NCI-H1105 (cell line): Measurements from ENCODE around the gene SYNPO.

Experiments
- DNase-seq: peaks from one replicate; lab custom pipeline; 2025; lab: John Stamatoyannopoulos, UW

SYNPO gene

DNA sequence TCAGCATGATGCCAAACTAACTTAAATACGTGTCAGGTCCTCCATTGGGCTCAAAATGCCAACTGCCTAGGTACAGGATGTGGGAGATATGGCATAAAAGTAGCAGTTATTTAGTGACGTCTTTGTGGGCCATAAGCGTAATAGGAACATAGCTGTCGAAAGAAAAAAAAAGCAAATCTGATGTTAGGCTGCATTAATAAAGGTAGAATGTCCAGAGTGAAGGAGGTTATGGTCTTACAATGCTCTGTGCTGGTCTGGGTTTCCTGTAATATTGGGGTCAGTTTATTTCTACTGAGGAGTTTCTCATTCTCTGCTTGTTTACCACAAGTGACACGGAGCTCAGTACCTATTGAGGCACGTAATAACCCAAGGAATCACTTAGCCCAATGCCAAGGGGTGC lies 33.4 kb upstream of the SYNPO start:
- DNase-seq, result no peak

DNA sequence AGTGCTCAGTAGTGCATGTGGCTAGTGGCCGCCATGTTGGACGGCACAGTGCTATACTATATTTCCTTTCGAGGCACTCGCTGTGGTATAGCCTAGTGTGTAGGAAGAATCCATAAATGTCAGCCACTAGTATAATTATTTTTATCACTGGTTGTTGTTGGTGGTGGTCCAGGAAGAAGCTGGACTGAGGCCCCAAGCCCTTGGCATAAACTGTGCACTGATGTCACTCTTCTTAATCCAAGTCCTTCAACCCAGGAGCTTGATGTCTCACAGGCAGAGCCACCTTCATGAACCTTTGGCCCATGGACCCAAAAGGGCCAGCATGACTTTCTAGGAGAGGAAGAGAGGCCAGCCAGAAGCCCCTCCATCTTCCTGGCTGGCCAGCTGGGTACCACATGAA lies 32.5 kb upstream of the SYNPO start:
- no peak for DNase-seq

- no peak for DNase-seq
Observed at GRCh38 chr5:150608991-150609390, 31.5 kb upstream of the SYNPO start.

DNA sequence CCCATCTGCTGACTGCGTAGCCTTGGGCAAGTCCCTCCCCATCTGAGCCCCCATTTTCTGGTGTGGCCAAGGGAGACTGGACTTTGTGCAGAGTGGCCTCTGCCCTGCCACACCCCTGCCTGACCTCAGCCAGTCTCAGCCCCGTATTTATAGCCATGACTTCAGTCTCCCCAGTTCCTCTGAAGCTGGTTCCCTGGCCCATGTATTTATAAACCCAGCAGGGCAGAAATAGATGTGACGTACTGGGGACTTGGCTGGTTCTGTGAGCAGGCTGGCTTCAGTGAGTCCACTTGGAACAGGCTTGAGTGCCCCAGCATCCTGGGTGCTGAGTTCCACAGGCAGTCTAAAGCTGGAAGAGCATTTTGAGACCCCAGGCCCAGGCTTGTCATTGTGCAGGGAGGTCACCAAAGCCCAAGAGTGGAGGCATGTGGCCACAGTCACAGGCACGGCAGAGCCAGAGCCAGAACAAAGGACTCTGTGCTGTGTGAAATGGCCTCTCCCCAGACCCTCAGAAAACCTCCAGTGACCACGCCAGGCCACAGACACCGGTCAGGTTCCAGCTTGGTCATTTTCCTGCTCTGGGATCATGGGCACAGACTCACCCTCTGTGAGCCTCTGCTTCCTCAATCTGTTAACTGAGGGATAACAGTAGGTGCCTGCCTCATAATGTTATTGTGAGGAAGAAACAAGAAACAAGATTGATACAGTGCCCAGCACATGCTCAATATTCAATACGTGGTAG lies 30.4 kb upstream of the SYNPO start:
- DNase-seq, result no peak

- DNase-seq, result no peak
Observed at GRCh38 chr5:150611026-150611425, 29.4 kb upstream of the SYNPO start.

- DNase-seq, result no peak
Observed at GRCh38 chr5:150612405-150612804, 28.1 kb upstream of the SYNPO start.

- no peak for DNase-seq
Observed at GRCh38 chr5:150612905-150613670, 27.4 kb upstream of the SYNPO start.

DNA sequence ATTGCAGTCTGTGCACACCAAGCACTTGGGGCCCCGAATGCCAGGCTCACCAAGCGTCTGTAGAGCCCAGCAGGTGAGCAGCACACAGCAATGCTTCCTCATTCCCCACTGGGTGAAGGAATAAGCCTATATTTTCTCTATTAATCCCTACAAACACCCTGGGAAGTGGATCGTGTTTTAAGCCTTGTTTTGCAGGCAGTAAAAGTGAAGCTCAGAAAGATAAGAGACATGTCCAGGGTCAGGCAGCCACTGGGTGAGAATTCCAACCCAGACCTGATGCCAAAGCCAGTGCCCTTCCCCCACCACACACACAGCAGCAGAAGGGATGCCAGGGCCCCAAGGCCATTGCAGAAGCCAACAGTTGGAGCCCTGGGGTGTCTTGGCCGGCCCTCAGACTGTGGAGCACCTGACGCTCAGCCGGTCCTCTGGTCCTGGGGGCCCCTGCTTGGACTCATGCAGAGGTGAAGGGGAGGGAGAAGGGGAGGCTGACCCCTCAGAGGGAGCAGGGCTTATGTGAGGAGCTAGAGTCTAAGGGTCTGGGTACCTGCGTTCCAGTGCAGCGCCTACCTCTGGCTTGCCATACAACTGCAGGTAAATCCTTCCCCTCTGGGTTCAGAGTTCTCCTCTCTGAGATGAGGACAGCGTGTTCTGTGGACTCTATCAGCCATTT lies 26.3 kb upstream of the SYNPO start:
- no peak for DNase-seq

- DNase-seq, result no peak
Observed at GRCh38 chr5:150614661-150615060, 25.8 kb upstream of the SYNPO start.

DNA sequence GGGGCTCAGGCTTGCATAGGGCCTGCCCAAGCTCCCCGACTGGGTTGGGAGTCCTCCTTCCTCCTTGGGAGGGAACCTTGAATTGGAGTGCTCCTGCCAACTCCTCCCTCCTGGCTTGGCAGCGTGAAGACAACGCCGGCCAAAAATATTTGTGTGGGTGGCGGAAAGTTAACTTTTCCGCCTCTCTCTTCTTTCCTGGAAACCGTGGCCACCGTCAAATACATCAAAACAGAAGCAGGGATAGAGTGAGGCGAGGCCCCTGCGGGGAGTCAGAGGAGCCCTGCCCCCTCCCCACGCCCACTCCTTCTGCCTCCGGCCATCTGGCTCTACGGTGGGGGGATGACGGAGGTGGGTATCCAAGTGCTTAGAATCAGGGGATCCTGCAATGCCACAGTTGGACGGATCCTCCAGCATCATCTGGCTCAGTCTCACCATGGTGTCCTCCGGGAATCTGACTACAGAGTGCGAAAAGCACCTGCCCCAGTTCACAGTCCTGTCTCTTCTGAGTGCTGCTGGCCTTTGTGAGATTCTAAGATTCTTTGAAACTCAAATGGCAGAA lies 25.2 kb upstream of the SYNPO start:
- DNase-seq, result no peak

- DNase-seq, result no peak
Observed at GRCh38 chr5:150616024-150616470, 24.4 kb upstream of the SYNPO start.

- DNase-seq, result no peak
Observed at GRCh38 chr5:150616506-150616905, 24.0 kb upstream of the SYNPO start.

- DNase-seq, result no peak
Observed at GRCh38 chr5:150618163-150618562, 22.3 kb upstream of the SYNPO start.

DNA sequence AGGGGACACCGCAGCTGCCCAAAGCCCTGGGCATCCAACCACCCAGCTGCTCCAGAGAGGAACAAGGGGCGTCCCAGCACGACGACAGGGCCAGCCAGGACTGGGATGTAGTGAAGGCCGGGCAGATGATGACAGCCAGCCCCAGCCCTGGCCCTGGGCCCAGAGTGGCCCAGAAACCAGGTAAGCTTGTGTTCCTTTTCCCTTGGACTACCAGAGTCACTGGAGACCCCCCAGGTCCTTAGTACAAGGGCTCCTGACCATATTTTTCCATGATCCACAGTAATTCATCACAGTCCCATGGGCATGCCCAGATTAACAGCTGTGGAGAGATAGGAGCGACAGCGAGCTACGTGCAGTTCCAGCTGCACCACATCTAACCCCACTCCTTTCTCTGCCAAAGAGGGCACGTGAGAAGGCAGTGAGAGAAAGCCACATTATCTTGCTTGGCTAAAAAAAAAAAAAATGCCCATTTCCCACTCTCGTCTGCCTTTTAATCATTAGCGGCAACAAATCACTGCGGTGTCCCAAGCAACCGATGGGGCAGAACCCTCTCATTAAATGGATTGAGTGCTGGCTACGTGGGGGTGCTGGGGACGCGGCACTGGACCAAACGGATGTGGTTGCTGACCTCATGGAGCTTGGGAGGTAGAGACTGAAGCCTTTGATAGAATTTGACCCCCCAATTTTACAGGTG lies 21.7 kb upstream of the SYNPO start:
- DNase-seq, result no peak

DNA sequence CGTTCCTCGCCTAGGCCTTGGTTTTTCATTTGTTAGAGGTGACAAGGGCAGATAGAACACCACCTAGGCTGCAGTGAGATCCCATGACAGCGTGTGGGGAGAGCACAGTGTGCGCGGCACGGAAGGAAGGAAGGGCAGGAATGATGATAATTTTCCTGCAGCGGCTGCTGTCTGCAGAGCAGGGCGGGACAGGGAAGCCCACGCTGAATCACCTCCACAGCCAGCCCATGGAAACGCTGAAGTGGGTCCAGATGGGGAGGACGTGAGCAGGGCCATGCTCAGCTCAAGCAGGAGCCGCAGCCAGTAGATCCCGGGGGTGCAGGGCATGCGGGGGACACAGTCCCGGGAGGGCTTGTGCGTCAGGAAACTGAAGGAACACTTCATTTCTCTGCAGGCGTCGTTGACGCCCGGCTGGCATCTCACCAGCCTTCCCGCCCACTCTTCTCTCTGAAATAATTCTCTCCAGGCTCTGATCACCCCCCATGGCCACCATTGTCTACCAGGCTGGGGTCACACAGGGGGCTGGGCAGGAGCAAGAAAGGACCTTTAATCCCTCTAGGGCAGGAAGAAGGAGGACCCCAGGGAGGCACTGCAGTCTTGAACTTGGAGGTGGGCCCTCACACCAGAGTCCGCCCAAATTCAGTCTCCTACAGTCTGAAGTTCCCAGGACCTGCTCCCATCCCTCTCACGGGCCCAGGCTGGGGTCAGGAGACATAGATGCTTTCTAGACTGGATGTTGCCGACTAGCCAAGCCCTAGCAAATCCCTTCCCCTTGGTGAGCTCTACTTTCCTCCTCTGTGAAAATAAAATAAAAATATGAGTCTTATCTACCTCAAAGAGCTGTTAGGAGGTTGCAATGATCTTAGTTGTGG lies 20.9 kb upstream of the SYNPO start:
- no peak for DNase-seq

DNA sequence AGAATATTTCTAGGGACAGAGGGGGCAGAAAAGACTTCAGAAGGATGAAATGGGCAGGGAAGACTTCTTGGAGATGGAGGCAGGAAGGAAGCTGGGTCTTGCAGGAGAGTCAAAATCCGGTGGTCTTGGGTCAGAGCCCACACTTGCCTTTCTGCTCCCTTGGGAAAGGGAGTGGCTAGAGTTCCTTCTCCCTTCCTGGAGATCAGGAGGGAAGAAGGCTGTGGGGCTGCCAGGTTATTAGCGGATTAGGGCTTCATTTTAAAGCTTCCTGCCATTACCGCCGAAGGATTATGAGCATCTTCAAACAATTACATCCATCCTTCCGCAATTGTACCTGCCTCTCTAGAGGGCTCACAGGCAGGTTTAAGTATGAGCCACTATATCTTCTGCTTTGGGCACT lies 19.2 kb upstream of the SYNPO start:
- DNase-seq, result no peak

DNA sequence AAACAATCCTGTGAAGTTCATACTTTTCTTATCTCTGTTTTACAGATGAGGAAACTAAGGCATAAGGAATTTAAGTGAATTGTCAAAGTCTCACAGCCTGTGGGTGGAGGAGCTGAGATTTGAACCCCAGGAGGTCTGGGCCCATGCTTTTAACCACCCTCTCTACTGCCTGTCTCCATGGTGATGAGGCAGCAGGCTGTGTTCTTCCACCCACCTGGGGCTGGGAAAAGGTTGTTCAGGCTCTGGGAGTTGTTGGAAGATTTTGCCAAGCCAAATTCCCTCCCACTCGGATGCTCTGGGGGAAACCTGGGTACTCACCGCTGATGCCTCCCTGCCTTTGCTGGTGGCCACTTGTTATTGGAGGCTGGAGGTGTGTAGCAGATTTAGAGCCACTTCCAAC lies 18.3 kb upstream of the SYNPO start:
- no peak for DNase-seq

DNA sequence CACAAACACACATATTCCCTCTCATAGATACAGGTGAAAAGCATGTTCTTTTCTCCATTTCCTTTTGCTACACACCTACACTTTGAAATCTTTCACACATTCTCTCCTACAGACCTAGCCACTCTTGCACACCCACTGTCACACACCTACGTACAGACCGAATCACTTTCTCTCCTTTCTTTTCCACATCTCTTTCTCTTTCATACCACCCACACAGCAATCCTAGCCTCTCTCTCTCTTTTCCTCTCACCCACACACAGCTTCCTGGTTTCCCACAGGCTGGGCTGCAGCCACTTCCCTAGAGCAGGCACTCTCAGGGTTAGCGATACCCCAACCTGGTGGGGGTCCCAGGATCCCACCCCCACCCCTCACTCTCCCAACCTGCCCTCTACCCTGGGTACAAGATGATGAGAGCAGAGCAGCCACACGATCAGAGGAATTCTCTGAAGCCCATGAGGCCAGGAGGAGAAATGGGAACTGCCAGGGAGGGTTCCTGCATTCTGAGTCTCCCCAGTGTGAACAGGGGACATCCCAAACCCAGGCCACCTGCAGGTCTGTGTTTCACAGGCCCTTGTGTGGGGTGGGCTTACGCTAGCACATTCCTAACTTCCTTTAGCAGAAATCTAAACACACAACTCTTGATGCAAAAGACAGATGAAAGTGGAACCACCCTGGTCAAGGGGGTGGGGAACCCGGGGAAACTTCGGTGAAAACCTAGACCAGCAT lies 17.1 kb upstream of the SYNPO start:
- no peak for DNase-seq

GRCh38 chr5:150623878-150624216 lies 16.6 kb upstream of the SYNPO start:
- no peak for DNase-seq

GRCh38 chr5:150624334-150625163 lies 15.9 kb upstream of the SYNPO start:
- DNase-seq, result no peak
